ENCODE data around the gene GMDS.

The GMDS gene

GRCh38 chr6:2099870-2100269 lies 145.5 kb downstream of the GMDS start:
- no peak for DNase-seq (ENCODE audit: low spot score)

GRCh38 chr6:2097464-2097863 lies 147.9 kb downstream of the GMDS start:
- DNase-seq (ENCODE audit: low spot score) = no peak

- DNase-seq (ENCODE audit: low spot score) = no peak
Measured at GRCh38 chr6:2094642-2095041, 150.8 kb downstream of the GMDS start.

- no peak for DNase-seq (ENCODE audit: low spot score)
Measured at GRCh38 chr6:2086326-2086965, 159.0 kb downstream of the GMDS start.

GRCh38 chr6:2085657-2086056 lies 159.7 kb downstream of the GMDS start:
- DNase-seq (ENCODE audit: low spot score) = no peak

- no peak for DNase-seq (ENCODE audit: low spot score)
Measured at GRCh38 chr6:2081155-2082138, 164.0 kb downstream of the GMDS start.

- DNase-seq (ENCODE audit: low spot score) = no peak
Measured at GRCh38 chr6:2078888-2079287, 166.5 kb downstream of the GMDS start.

GRCh38 chr6:2077826-2078225 lies 167.6 kb downstream of the GMDS start:
- no peak for DNase-seq (ENCODE audit: low spot score)

GRCh38 chr6:2073476-2073875 lies 171.9 kb downstream of the GMDS start:
- no peak for DNase-seq (ENCODE audit: low spot score)

- DNase-seq (ENCODE audit: low spot score) = no peak
Measured at GRCh38 chr6:2072453-2072852, 173.0 kb downstream of the GMDS start.

GRCh38 chr6:2063547-2063946 lies 181.9 kb downstream of the GMDS start:
- DNase-seq (ENCODE audit: low spot score) = no peak

- DNase-seq (ENCODE audit: low spot score) = no peak
Measured at GRCh38 chr6:2061880-2062279, 183.5 kb downstream of the GMDS start.

- no peak for DNase-seq (ENCODE audit: low spot score)
Measured at GRCh38 chr6:2055911-2056310, 189.5 kb downstream of the GMDS start.

- DNase-seq (ENCODE audit: low spot score) = no peak
Measured at GRCh38 chr6:2055143-2055542, 190.3 kb downstream of the GMDS start.

GRCh38 chr6:2054516-2055067 lies 190.8 kb downstream of the GMDS start:
- no peak for DNase-seq (ENCODE audit: low spot score)

GRCh38 chr6:2053691-2054090 lies 191.7 kb downstream of the GMDS start:
- DNase-seq (ENCODE audit: low spot score) = peak; percentile 17

GRCh38 chr6:2047855-2048254 lies 197.6 kb downstream of the GMDS start:
- DNase-seq (ENCODE audit: low spot score) = no peak

- DNase-seq (ENCODE audit: low spot score) = no peak
Measured at GRCh38 chr6:2044192-2044591, 201.2 kb downstream of the GMDS start.

GRCh38 chr6:2042956-2043648 lies 202.3 kb downstream of the GMDS start:
- no peak for DNase-seq (ENCODE audit: low spot score)

GRCh38 chr6:2038092-2038491 lies 207.3 kb downstream of the GMDS start:
- DNase-seq (ENCODE audit: low spot score) = no peak

- DNase-seq (ENCODE audit: low spot score) = no peak
Measured at GRCh38 chr6:2037237-2037926, 208.0 kb downstream of the GMDS start.

GRCh38 chr6:2036710-2037023 lies 208.7 kb downstream of the GMDS start:
- no peak for DNase-seq (ENCODE audit: low spot score)

All from COLO829 (cell line).